Uterus (tissue), 2 donors: ENCODE measurements around the gene CNNM3.

Source experiments
- POLR2A ChIP-seq, 2 donors: fragments of 450-650 bp; IDR thresholded peaks; one replicate each; pipeline ENCODE4 v1.6.1; 2016; ENCODE audit warnings: antibody characterized with exemption in 2 of 2, mild to moderate bottlenecking in 1 of 2, moderate library complexity in 1 of 2
- TF ChIP-seq, protein P1 (sequence below), 4 experiments: fragments of 200-600 bp in 2 of 4; fragments of 450-650 bp in 2 of 4; sonication (generic) in 2 of 4; IDR thresholded peaks; one replicate each; pipeline ENCODE4 v1.5.1; 2016 to 2019; ENCODE audit warnings: antibody characterized with exemption in 4 of 4, mild to moderate bottlenecking in 2 of 4, moderate library complexity in 1 of 4

DNA sequence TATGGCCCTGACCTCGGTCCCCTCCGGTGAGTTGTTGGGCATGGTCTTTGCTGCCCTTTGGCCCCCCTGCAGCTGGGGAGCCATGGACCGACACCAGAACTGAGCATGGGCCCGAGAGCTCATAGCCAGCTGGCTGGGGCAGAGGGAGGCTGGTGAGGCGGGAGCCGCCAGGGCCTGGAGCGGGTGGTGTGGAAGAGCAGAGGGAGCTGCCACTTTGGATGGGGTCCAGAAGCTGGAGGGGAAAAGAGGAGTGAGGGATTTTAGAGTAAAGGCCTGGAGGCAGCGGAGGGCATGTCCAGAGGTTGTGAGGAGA is 16.5 kb upstream of the CNNM3 start:
- TF ChIP-seq, protein P1, sequence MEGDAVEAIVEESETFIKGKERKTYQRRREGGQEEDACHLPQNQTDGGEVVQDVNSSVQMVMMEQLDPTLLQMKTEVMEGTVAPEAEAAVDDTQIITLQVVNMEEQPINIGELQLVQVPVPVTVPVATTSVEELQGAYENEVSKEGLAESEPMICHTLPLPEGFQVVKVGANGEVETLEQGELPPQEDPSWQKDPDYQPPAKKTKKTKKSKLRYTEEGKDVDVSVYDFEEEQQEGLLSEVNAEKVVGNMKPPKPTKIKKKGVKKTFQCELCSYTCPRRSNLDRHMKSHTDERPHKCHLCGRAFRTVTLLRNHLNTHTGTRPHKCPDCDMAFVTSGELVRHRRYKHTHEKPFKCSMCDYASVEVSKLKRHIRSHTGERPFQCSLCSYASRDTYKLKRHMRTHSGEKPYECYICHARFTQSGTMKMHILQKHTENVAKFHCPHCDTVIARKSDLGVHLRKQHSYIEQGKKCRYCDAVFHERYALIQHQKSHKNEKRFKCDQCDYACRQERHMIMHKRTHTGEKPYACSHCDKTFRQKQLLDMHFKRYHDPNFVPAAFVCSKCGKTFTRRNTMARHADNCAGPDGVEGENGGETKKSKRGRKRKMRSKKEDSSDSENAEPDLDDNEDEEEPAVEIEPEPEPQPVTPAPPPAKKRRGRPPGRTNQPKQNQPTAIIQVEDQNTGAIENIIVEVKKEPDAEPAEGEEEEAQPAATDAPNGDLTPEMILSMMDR (IDR thresholded peaks at IDR 0.05) = no peak
- no peak for TF ChIP-seq POLR2A (IDR thresholded peaks at IDR 0.05)
